GM18517 (cell line): ENCODE results near the gene ATF4.
"Not testable (repeated sequence)": the region's sequence is repeated elsewhere in the genome, so short reads cannot be mapped to it uniquely, and the experiment has no call there.

Source experiments
- ATAC-seq: cut with Tn5 transposase; IDR thresholded peaks from one replicate; pipeline ENCODE4 v1.9.1; 2021; ENCODE audit warnings: mild to moderate bottlenecking, moderate library complexity; ENCODE audit not compliant: unreplicated experiment

The ATF4 gene

GRCh38 chr22:39489094-39490068, 31.0 kb upstream of the ATF4 start:
- no peak for ATAC-seq

GRCh38 chr22:39490135-39490798, 30.1 kb upstream of the ATF4 start:
- no peak for ATAC-seq

- no peak for ATAC-seq
These were observed 29.2 kb upstream of the ATF4 start for GRCh38 chr22:39490966-39491680.

GRCh38 chr22:39491696-39492095, 28.7 kb upstream of the ATF4 start:
- ATAC-seq, result no peak

- no peak for ATAC-seq
These were observed 28.2 kb upstream of the ATF4 start for GRCh38 chr22:39492186-39492585.

- ATAC-seq, result no peak
These were observed 26.6 kb upstream of the ATF4 start for GRCh38 chr22:39493759-39494158.

- no peak for ATAC-seq
These were observed 25.8 kb upstream of the ATF4 start for GRCh38 chr22:39494471-39495120.

- ATAC-seq, result no peak
These were observed 24.1 kb upstream of the ATF4 start for GRCh38 chr22:39496131-39496838.

GRCh38 chr22:39497429-39497828, 22.9 kb upstream of the ATF4 start:
- no peak for ATAC-seq

- no peak for ATAC-seq
These were observed 22.0 kb upstream of the ATF4 start for GRCh38 chr22:39498368-39498767.

GRCh38 chr22:39498802-39499201, 21.6 kb upstream of the ATF4 start:
- no peak for ATAC-seq

- ATAC-seq, result no peak
These were observed 20.3 kb upstream of the ATF4 start for GRCh38 chr22:39500101-39500500.

GRCh38 chr22:39501644-39502108, 18.7 kb upstream of the ATF4 start:
- peak; percentile 24 for ATAC-seq

- ATAC-seq, result peak; percentile 84
These were observed 18.1 kb upstream of the ATF4 start, which contains the start of gene MIEF1 for GRCh38 chr22:39502109-39502788. TSS of gene MIEF1 (plus strand) at chr22:39502290. CDS start at chr22:39511295, 9,005 bp downstream.

- ATAC-seq, result no peak
These were observed 17.5 kb upstream of the ATF4 start for GRCh38 chr22:39502789-39503409.

- ATAC-seq, result no peak
These were observed 16.7 kb upstream of the ATF4 start for GRCh38 chr22:39503630-39504029.

- no peak for ATAC-seq
These were observed 16.3 kb upstream of the ATF4 start for GRCh38 chr22:39504071-39504470.

GRCh38 chr22:39507021-39507420, 13.3 kb upstream of the ATF4 start:
- not testable (repeated sequence) for ATAC-seq

GRCh38 chr22:39508393-39508792, 12.0 kb upstream of the ATF4 start:
- no peak for ATAC-seq
